ENCODE data around the gene TMX2. TPM values are rescaled to one million over a fixed set of nuclear protein-coding genes. Genes with fewer than 3 reads are reported as not detected.

The TMX2 gene
- polyA plus RNA-seq, 3 donors = 28.9 to 71.6 (median 52.9) TPM

DNA sequence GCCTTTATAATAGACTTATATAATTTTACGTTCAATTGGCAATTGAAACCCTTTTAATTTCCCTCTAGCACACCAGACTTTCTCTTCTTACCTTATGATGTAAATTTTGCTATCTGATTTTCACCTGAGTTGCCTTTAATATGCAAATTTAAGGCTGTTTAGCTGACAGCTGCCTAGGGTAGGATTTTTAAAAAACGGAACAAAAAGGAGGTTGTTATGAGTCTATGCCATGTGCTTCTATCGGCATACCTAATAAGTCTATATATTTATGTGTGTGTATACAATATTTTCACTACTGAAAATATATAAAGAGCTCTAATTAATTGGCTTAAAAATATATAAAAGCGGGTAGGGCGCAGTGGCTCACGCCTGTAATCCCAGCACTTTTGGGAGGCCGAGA, 17.1 kb downstream of the TMX2 start:
- no peak for DNase-seq
- H3K27me3 ChIP-seq (ENCODE audit: control insufficient read depth in 2 of 2, insufficient read depth in 2 of 2, low read length in 2 of 2) = no peaks in the 10 kb centered on the region
- H3K9me3 ChIP-seq (replicated peaks in 1 of 2; ENCODE audit: control insufficient read depth in 1 of 2, insufficient read depth in 1 of 2, low read length in 2 of 2) = no peaks in the 10 kb centered on the region
- H3K27me3 Mint-ChIP-seq (ENCODE audit: low read depth in 3 of 3) = peaks cover 0 to 1% (median 0%) of the 10 kb centered on the region in 3 donors
- peaks cover 54% of the 10 kb centered on the region for H4K20me1 ChIP-seq (ENCODE audit: insufficient read depth, low read length)
- H3K4me1 Mint-ChIP-seq = peaks cover 10% of the 10 kb centered on the region
- H3K36me3 Mint-ChIP-seq = peaks cover 12 to 27% of the 10 kb centered on the region in 2 donors
- no peak overlapping the region for H3K4me3 ChIP-seq (replicated peaks in 1 of 3; ENCODE audit: low read depth in 2 of 3, low read length in 3 of 3)
- intact Hi-C loops (cut with micrococcal nuclease) = no loop called here
- no peaks in the 10 kb centered on the region for H3K4me1 ChIP-seq (ENCODE audit: control insufficient read depth in 1 of 2, insufficient read depth in 2 of 2, low read length in 2 of 2)
- H3K27ac ChIP-seq (ENCODE audit: low read depth in 1 of 2, low read length in 2 of 2) = no peak overlapping the region
- H3K36me3 ChIP-seq (replicated peaks in 1 of 2; ENCODE audit: control insufficient read depth in 1 of 2, insufficient read depth in 2 of 2, low read length in 2 of 2) = peaks cover 2 to 39% of the 10 kb centered on the region in 2 donors
- no peaks in the 10 kb centered on the region for H3K9me3 Mint-ChIP-seq
- peaks cover 89% of the 10 kb centered on the region for H3K79me2 ChIP-seq (ENCODE audit: insufficient read depth, low read length)
- H3K4me2 ChIP-seq (replicated peaks; ENCODE audit: extremely low read depth, low read length, poor library complexity, severe bottlenecking) = no peak overlapping the region
- no peak overlapping the region for H3K27ac Mint-ChIP-seq
- H2AFZ ChIP-seq (ENCODE audit: insufficient read depth, low read depth, low read length, poor library complexity, severe bottlenecking) = no peak overlapping the region
- no peak overlapping the region for H3K9ac ChIP-seq (ENCODE audit: insufficient read depth, low read length, poor library complexity, severe bottlenecking)
- no peak overlapping the region for H3K4me3 Mint-ChIP-seq
- WGBS (ENCODE audit: insufficient coverage) = 100% methylated on average over 3 of the region's 7 CpGs
- TF ChIP-seq CTCF (IDR thresholded peaks at IDR 0.05) = no peak

DNA sequence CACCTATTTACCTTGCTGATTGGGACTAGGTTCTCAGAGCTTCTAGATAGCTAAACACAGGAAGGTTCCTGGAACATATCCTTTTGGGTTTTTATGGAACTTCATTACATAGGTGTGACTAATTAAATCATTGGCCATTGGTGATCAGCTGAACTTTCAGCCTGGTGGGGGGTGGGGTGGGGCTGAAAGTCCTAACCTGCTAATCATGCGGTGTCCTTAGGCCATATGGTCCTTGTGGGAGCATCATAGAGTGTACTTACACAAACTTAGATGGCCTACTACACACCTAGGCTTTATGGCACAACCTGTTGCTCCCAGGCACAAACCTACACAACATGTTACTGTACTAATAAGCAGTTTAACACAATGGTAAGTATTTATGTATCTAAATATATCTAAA, 20.3 kb downstream of the TMX2 start:
- no peak overlapping the region for H2AFZ ChIP-seq (ENCODE audit: insufficient read depth, low read depth, low read length, poor library complexity, severe bottlenecking)
- no peaks in the 10 kb centered on the region for H3K9me3 ChIP-seq (replicated peaks in 1 of 2; ENCODE audit: control insufficient read depth in 1 of 2, insufficient read depth in 1 of 2, low read length in 2 of 2)
- intact Hi-C loops (cut with micrococcal nuclease) = no loop called here
- no peak overlapping the region for H3K27ac Mint-ChIP-seq
- DNase-seq = no peak
- H3K36me3 Mint-ChIP-seq = peaks cover 27 to 53% of the 10 kb centered on the region in 2 donors
- TF ChIP-seq CTCF (IDR thresholded peaks at IDR 0.05) = no peak
- H3K4me3 ChIP-seq (replicated peaks in 1 of 3; ENCODE audit: low read depth in 2 of 3, low read length in 3 of 3) = no peak overlapping the region
- WGBS (ENCODE audit: insufficient coverage) = no CpG with 5 or more reads among the region's 1 CpG
- no peaks in the 10 kb centered on the region for H3K4me1 ChIP-seq (ENCODE audit: control insufficient read depth in 1 of 2, insufficient read depth in 2 of 2, low read length in 2 of 2)
- H4K20me1 ChIP-seq (ENCODE audit: insufficient read depth, low read length) = peaks cover 38% of the 10 kb centered on the region
- H3K27ac ChIP-seq (ENCODE audit: low read depth in 1 of 2, low read length in 2 of 2) = no peak overlapping the region
- H3K4me3 Mint-ChIP-seq = no peak overlapping the region
- no peak overlapping the region for H3K4me2 ChIP-seq (replicated peaks; ENCODE audit: extremely low read depth, low read length, poor library complexity, severe bottlenecking)
- H3K4me1 Mint-ChIP-seq = peaks cover 10% of the 10 kb centered on the region
- no peaks in the 10 kb centered on the region for H3K27me3 ChIP-seq (ENCODE audit: control insufficient read depth in 2 of 2, insufficient read depth in 2 of 2, low read length in 2 of 2)
- peaks cover 0 to 1% (median 0%) of the 10 kb centered on the region in 3 donors for H3K27me3 Mint-ChIP-seq (ENCODE audit: low read depth in 3 of 3)
- peaks cover 69% of the 10 kb centered on the region for H3K79me2 ChIP-seq (ENCODE audit: insufficient read depth, low read length)
- H3K9me3 Mint-ChIP-seq = no peaks in the 10 kb centered on the region
- peaks cover 13 to 52% of the 10 kb centered on the region in 2 donors for H3K36me3 ChIP-seq (replicated peaks in 1 of 2; ENCODE audit: control insufficient read depth in 1 of 2, insufficient read depth in 2 of 2, low read length in 2 of 2)
- no peak overlapping the region for H3K9ac ChIP-seq (ENCODE audit: insufficient read depth, low read length, poor library complexity, severe bottlenecking)
